ENCODE measurements around the gene PMEPA1. TPM values are rescaled to one million over a fixed set of nuclear protein-coding genes. Genes with fewer than 3 reads are reported as not detected.

Gene PMEPA1
- total and polyA plus RNA-seq, 2 donors (not counting 1 experiment from before 2014, with no cell fraction given) = 9.9 to 37.4 TPM

GRCh38 chr20:57663241-57663640 lies 46.6 kb downstream of the PMEPA1 start:
- Histone ChIP-seq H3K27me3 (replicated peaks in 1 of 4; ENCODE audit: control extremely low read depth in 1 of 4, control insufficient read depth in 3 of 4, insufficient read depth in 4 of 4, low read length in 3 of 4) (no peaks in the 10 kb centered on the region), H3K36me3 (replicated peaks in 1 of 2; ENCODE audit: control extremely low read depth in 1 of 2, control insufficient read depth in 1 of 2, extremely low read depth in 1 of 2, insufficient read depth in 2 of 2, low read length in 1 of 2) (peaks cover 3 to 25% of the 10 kb centered on the region in 2 experiments), H3K9ac (ENCODE audit: low read length) (no peak overlapping the region), H3K4me2 (replicated peaks; ENCODE audit: low read depth, low read length, poor library complexity, severe bottlenecking) (no peak overlapping the region), H3K79me2 (ENCODE audit: control insufficient read depth, insufficient read depth, low read length) (peaks cover 83% of the 10 kb centered on the region), H3K9me3 (ENCODE audit: control extremely low read depth in 1 of 3, control insufficient read depth in 2 of 3, insufficient read depth in 1 of 3, low read length in 2 of 3) (no peaks in the 10 kb centered on the region), H3K4me1 (ENCODE audit: control insufficient read depth in 2 of 2, insufficient read depth in 2 of 2, low read length in 2 of 2) (peaks cover 0 to 11% of the 10 kb centered on the region in 2 donors), H3K4me3 (ENCODE audit: control extremely low read depth in 1 of 5, extremely low read depth in 1 of 5, insufficient read depth in 1 of 5, low read depth in 2 of 5, low read length in 4 of 5) (no peak overlapping the region), H2AFZ (ENCODE audit: insufficient read depth, low read depth, low read length, poor library complexity, severe bottlenecking) (no peak overlapping the region), H4K20me1 (ENCODE audit: control insufficient read depth, insufficient read depth, low read length, poor library complexity, severe bottlenecking) (peaks cover 100% of the 10 kb centered on the region), H3K27ac (ENCODE audit: low read length in 2 of 2) (no peak overlapping the region)
- WGBS (ENCODE audit: insufficient coverage) = 97% methylated on average over 6 of the region's 9 CpGs
- Mint-ChIP-seq H3K4me3 (no peak overlapping the region), H3K27ac (no peak overlapping the region), H3K4me1 (peaks cover 50% of the 10 kb centered on the region), H3K9me3 (ENCODE audit: insufficient read depth) (no peaks in the 10 kb centered on the region), H3K27me3 (no peaks in the 10 kb centered on the region)
- POLR2A ChIA-PET = no interaction called here
- intact Hi-C loops (cut with micrococcal nuclease) = no loop called here
- TF ChIP-seq EZH2 (IDR thresholded peaks at IDR 0.05; ENCODE audit: borderline replicate concordance, insufficient read depth, low read depth, low read length, poor library complexity, severe bottlenecking) (no peak), CTCF (IDR thresholded peaks at IDR 0.05) (no peak)
- ATAC-seq (ENCODE audit: low read depth) = no peak
- DNase-seq = no peak
- CTCF ChIA-PET = no interaction called here

- Mint-ChIP-seq H3K9me3 (ENCODE audit: insufficient read depth) (no peaks in the 10 kb centered on the region), H3K4me1 (peaks cover 54% of the 10 kb centered on the region), H3K4me3 (no peak overlapping the region), H3K27me3 (no peaks in the 10 kb centered on the region), H3K27ac (no peak overlapping the region)
- ChIA-PET POLR2A (interaction anchor here (0.6 kb wide), 1 partner anchor 350 kb away, joined by 3 read pairs; no protein-coding TSS in a partner anchor), CTCF (no interaction called here)
- no peak overlapping the region for H3K4me2 ChIP-seq (replicated peaks; ENCODE audit: low read depth, low read length, poor library complexity, severe bottlenecking)
- H2AFZ ChIP-seq (ENCODE audit: insufficient read depth, low read depth, low read length, poor library complexity, severe bottlenecking) = no peak overlapping the region
- H3K27ac ChIP-seq (ENCODE audit: low read length in 2 of 2) = no peak overlapping the region
- H3K9me3 ChIP-seq (ENCODE audit: control extremely low read depth in 1 of 3, control insufficient read depth in 2 of 3, insufficient read depth in 1 of 3, low read length in 2 of 3) = no peaks in the 10 kb centered on the region
- H3K79me2 ChIP-seq (ENCODE audit: control insufficient read depth, insufficient read depth, low read length) = peaks cover 77% of the 10 kb centered on the region
- intact Hi-C loops (cut with micrococcal nuclease) = no loop called here
- no peaks in the 10 kb centered on the region for H3K27me3 ChIP-seq (replicated peaks in 1 of 4; ENCODE audit: control extremely low read depth in 1 of 4, control insufficient read depth in 3 of 4, insufficient read depth in 4 of 4, low read length in 3 of 4)
- peaks cover 97% of the 10 kb centered on the region for H4K20me1 ChIP-seq (ENCODE audit: control insufficient read depth, insufficient read depth, low read length, poor library complexity, severe bottlenecking)
- no peak overlapping the region for H3K9ac ChIP-seq (ENCODE audit: low read length)
- no peak for DNase-seq
- peaks cover 3 to 31% of the 10 kb centered on the region in 2 experiments for H3K36me3 ChIP-seq (replicated peaks in 1 of 2; ENCODE audit: control extremely low read depth in 1 of 2, control insufficient read depth in 1 of 2, extremely low read depth in 1 of 2, insufficient read depth in 2 of 2, low read length in 1 of 2)
- no peak overlapping the region for H3K4me3 ChIP-seq (ENCODE audit: control extremely low read depth in 1 of 5, extremely low read depth in 1 of 5, insufficient read depth in 1 of 5, low read depth in 2 of 5, low read length in 4 of 5)
- WGBS (ENCODE audit: insufficient coverage) = 93% methylated on average over 19 of the region's 21 CpGs
- H3K4me1 ChIP-seq (ENCODE audit: control insufficient read depth in 2 of 2, insufficient read depth in 2 of 2, low read length in 2 of 2) = peaks cover 0 to 17% of the 10 kb centered on the region in 2 donors
- ATAC-seq (ENCODE audit: low read depth) = no peak
- TF ChIP-seq EZH2 (IDR thresholded peaks at IDR 0.05; ENCODE audit: borderline replicate concordance, insufficient read depth, low read depth, low read length, poor library complexity, severe bottlenecking) (no peak), CTCF (IDR thresholded peaks at IDR 0.05) (no peak)
Observed at GRCh38 chr20:57662456-57663240, 47.2 kb downstream of the PMEPA1 start.
